HL-60/S4 treated with retinoic acid at 250 ng/mL for 4 days and 3 days (cell line): ENCODE measurements around the gene RNF166.

ENCODE experiments used
- in situ Hi-C: fragments of 300-500 bp; cut with MboI; formaldehyde crosslinking; loops from 2 replicates; pipeline ENCODE4 v1.7.0; 2022; ENCODE audit warnings: low sequenced_read_pairs

The RNF166 gene

GRCh38 chr16:88726408-88726749, 20.2 kb upstream of the RNF166 start:
- in situ Hi-C loops: loop anchor here (25.0 kb wide), 1 partner anchor 486 kb away; the partner anchor contains the start of genes SLC22A31 and ZNF778

GRCh38 chr16:88725609-88726407, 19.6 kb upstream of the RNF166 start:
- in situ Hi-C loops: loop anchor here (25.0 kb wide), 1 partner anchor 486 kb away; the partner anchor contains the start of genes SLC22A31 and ZNF778

- in situ Hi-C loops: loop anchor here (25.0 kb wide), 1 partner anchor 487 kb away; the partner anchor contains the start of genes SLC22A31 and ZNF778
Observed at GRCh38 chr16:88724855-88725555, 18.8 kb upstream of the RNF166 start.

GRCh38 chr16:88723911-88724310, 17.7 kb upstream of the RNF166 start:
- in situ Hi-C loops: no loop called here

- in situ Hi-C loops: no loop called here
Observed at GRCh38 chr16:88723507-88723887, 17.3 kb upstream of the RNF166 start.

DNA sequence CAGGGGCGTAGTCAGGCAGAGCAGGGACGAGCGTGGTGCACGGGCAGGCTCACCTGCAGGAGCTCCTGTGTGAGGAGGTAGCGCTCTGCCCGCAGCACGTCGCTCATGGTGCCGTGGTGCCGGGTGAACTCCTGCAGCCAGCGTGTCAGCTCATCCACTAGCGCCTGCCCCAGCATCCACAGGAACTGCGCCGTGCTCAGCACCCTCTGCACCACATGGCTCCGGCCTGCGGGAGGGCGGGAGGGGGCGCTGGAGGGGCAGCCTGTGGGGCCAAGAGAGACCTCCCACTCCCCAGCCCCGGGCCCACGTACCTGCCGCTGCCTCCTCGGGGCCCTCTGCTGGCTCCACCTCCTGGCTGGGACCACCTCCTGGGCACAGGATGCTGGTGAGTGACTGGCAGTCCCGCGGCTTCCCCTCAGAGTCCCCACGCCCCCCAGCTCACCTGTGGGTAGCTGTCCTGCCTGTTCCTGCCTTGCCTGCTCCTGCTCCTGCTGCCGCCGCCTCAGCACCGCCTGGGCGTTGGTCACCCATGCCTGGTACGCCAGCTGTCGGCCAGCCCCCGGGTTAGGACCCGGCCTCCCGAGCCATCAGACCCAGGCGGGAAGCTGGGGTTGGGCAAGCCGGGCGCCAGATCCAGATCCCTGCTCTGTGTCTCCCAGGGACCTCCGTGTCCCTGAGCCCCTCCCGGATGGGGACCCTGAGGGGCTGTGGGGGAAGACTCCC, 16.7 kb upstream of the RNF166 start:
- in situ Hi-C loops: no loop called here

DNA sequence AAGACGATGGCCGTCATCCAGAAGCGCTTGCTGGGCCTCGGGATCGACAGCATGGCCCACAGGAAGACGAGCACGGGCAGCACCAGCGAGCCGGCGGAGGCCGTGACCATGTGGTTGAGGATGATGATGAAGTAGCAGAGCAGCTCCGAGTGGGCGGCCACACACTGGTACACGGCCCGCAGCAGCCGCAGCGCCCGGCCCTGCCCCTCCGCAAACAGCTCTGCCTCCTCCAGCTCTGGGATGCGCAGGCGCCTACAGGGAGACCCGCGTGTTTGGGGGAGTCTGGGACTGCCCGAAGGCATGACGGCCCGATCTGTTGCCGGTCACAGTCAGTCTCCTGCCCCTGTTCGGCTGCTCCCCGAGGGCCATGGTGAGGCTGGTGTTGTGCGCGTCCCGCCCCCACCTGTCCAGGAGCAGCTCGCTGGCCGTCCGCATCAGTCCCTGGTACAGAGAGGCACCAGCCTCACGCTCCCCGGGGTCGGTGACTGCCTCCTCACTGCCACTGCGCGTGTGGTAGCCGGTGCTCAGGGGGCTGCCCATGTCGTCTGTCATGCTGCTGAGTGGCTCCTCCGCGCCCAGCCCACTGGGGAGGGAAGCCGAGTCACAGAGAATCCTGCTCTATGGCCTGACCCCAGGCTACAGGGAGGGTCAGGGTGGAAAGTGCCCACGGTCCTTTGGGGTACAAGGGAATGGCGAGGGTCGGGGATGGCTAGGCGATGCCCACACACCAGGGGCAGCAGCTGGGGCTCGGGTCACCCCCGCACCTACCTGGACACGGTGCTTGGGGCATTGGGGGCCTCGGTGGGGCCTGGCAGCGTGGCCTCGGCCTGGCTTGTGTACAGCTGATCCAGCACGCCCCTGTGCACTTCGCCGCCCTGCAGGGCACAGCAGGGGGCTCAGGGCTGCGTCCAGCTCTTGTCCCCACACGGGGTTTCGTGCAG, 15.9 kb upstream of the RNF166 start:
- in situ Hi-C loops: no loop called here

GRCh38 chr16:88721236-88721635, 15.0 kb upstream of the RNF166 start:
- in situ Hi-C loops: no loop called here

GRCh38 chr16:88720396-88720970, 14.3 kb upstream of the RNF166 start:
- in situ Hi-C loops: no loop called here

GRCh38 chr16:88719933-88720296, 13.7 kb upstream of the RNF166 start:
- in situ Hi-C loops: no loop called here

GRCh38 chr16:88719267-88719932, 13.2 kb upstream of the RNF166 start:
- in situ Hi-C loops: no loop called here

GRCh38 chr16:88718178-88718577, 12.0 kb upstream of the RNF166 start:
- in situ Hi-C loops: no loop called here

GRCh38 chr16:88716601-88717001, 10.4 kb upstream of the RNF166 start:
- in situ Hi-C loops: no loop called here

DNA sequence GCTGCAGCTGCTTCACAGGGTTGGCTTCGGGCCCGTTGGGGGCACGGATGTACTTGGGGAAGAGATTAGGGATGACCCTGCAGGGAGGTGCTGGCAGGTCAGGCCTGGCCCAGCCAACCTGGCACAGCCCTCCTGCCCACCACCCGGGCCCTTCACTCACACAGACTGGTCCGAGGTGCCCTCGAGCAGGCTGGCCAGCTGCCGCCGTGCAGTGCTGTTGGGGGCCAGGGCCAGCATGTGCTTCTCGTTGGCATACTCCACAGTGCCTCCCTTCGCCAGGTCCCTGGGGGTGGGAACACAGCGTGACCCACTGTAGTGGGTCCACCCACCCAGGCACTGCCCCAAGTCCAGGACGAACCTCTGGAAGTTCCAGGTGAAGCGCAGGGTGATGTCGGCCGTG, 10.0 kb upstream of the RNF166 start:
- in situ Hi-C loops: no loop called here

DNA sequence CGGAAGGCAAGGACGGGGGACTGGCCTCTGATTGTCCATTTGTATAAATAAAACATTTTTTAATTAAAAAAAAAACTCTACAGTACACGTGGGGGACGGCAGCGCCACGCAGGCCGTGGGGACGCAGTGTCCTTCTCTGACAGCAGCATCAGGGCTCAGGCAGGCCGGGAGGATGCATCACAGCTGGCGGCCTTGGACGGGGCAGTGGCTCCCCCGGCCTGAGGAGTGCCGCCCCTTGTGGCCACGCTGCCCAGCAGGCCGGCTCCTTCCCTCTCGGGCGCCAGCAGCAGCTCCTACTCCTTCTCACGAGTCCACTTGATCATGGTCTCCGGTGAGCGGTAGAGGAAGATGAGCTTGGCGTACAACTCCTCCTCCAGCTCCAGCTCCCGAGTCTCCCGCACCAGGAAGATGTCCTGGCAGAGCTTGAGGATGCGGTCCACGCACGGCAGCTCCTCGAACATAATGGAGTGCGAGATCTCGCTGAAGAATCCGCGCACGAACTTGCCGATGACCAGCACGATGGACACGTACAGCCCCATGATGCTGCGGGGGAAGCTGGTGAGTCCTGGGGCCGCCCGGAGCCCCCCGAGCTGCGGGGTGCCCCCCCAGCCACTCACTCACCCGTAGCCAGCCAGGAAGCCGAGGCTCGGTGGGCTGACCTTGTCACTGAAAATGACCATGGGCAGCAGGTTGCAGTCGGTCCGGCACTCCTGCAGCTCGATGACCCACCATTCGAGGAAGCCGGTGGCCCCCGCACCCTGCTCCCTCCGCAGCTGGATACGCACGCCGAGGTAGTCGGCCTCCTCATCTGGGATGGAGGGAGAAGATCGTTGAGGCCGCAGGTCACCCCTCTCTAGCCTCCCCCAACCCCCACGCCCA, 9.3 kb upstream of the RNF166 start:
- in situ Hi-C loops: no loop called here

DNA sequence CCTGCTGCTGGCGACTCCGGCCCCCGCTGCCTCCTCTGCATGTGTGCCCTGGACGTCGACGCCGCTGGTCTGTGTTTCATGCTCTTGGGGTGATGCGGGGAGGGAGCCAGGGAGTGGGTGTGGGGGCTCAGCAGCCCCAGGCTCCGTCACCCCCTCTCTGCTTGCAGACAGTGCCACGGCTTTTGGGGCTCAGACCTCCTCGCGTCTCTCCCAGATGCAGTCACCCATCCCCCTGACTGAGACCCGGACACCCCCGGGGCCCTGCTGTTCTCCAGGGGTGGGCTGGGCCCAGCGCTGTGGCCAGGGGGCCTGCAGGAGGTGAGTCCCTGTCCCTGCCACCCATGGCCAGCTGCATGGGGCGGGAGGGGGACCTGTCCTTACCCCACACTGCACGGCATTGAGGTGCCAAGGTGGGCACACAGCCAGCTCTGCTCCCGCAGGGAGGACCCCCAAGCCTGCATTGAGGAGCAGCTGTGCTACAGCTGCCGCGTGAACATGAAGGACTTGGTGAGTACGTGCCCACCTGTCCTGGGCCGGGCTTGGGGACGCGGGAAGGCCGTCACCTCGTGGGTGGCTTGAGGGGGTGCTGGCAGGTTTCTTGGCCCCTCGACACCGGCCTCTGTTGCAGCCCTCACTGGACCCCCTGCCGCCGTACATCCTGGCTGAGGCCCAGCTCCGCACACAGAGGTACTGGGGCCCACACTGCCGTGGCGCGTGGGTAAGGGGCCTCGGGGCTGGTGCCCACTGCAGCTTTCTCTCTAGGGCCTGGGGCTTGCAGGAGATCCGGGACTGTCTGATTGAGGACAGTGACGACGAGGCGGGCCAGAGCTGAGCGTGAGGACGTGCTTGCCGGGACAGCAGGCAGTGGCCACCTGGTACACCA, 8.5 kb upstream of the RNF166 start:
- in situ Hi-C loops: no loop called here

DNA sequence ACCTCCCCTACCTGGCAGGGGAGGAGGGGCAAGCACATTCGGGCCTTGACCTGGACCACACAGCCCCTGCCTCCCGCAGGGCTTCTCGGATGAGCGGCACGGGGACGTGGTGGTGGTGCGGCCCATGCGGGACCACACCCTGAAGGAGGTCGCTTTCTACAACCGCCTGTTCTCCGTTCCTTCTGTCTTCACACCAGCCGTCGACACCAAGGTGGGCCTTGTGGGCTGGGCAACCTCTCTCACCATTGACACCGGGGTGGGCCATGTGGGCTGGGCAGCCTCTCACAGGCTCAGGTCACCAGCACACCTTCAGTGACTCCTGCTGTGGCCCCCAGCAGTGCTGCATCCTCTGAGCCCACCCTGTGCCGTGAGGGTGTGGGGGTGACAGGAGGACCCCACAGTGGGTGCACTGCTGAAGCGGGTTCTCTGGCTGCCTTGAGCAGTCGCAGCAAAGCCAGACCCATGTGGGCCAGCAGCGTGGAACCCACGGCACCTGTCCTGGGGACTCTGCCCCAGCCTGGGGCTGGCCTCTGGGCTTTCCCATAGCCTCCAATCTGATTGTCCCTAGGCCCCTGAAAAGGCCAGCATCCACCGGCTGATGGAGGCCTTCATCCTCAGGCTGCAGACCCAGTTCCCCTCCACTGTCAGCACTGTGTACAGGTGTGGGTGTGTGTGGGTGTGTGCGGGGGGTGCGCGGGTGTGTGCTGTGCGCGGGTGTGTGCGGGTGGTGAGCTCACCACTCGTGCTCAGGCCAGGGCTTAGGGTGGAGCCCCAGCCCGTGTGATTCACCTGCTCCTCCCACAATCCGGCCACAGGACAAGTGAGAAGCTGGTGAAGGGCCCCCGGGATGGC, 7.6 kb upstream of the RNF166 start:
- in situ Hi-C loops: no loop called here
